ENCODE data around the gene BSG.
"Not testable (repeated sequence)": the region's sequence is repeated elsewhere in the genome, so short reads cannot be mapped to it uniquely, and the experiment has no call there.

The BSG gene

GRCh38 chr19:621191-621590 is 48.8 kb downstream of the BSG start:
- DNase-seq: not testable (repeated sequence)

GRCh38 chr19:621819-622218 is 49.4 kb downstream of the BSG start:
- DNase-seq: no peak

GRCh38 chr19:622666-623065 is 50.3 kb downstream of the BSG start:
- DNase-seq: no peak

- no peak for DNase-seq
These were observed 51.0 kb downstream of the BSG start for GRCh38 chr19:623175-623916.

- no peak for DNase-seq
These were observed 51.6 kb downstream of the BSG start for GRCh38 chr19:623974-624373.

GRCh38 chr19:624433-625109 is 52.2 kb downstream of the BSG start:
- no peak for DNase-seq

GRCh38 chr19:625257-625656 is 52.9 kb downstream of the BSG start:
- no peak for DNase-seq

- DNase-seq: not testable (repeated sequence)
These were observed 54.2 kb downstream of the BSG start for GRCh38 chr19:626566-626965.

- DNase-seq: no peak
These were observed 55.8 kb downstream of the BSG start for GRCh38 chr19:628168-628567.

GRCh38 chr19:629515-629914 is 57.1 kb downstream of the BSG start:
- not testable (repeated sequence) for DNase-seq

GRCh38 chr19:629961-630714 is 57.7 kb downstream of the BSG start:
- DNase-seq: no peak

GRCh38 chr19:632579-633067 is 60.2 kb downstream of the BSG start:
- no peak for DNase-seq

Data from NCI-H345 (cell line).